K562 (cell line): ENCODE data around the gene DTNA. TPM values are rescaled to one million over a fixed set of nuclear protein-coding genes. Genes with fewer than 3 reads are reported as not detected.

Experiments used
- CBFA2T3 ChIP-seq: fragments of 450-650 bp; IDR thresholded peaks from 2 replicates; pipeline ENCODE4 v1.6.1; 2017
- FOS ChIP-seq: IDR thresholded peaks from 3 replicates; pipeline ENCODE4 v1.6.1; 2011; ENCODE audit not compliant: insufficient read length; ENCODE audit errors: extremely low read depth
- NFIX ChIP-seq: fragments of 250-450 bp; sonication (Bioruptor Pico); IDR thresholded peaks from 2 replicates; pipeline ENCODE4 v1.4.0; 2020; ENCODE audit warnings: low read depth, mild to moderate bottlenecking, moderate library complexity
- polyA plus RNA-seq, 8 experiments: library from polyadenylated mRNA; depleted of rRNA in 4 of 8; stranded (reverse) in 5 of 8; unstranded in 3 of 8; fragments of >200 nt; fragmentation: Nextera tagmentation in 2 of 8; fragmentation: Illumina TruSeq in 1 of 8; extraction: Ambion mirVana in 2 of 8; extraction: Trizol in 1 of 8; gene quantifications; 2 replicates each; pipeline versions ENCODE4 v1.2.1 to v1.2.3, GENCODE V29; 2011 to 2014; ENCODE audit warnings: inconsistent platforms in 1 of 8, missing spikeins in 1 of 8
- total RNA-seq, 7 experiments: library from RNA; depleted of rRNA in 6 of 7; stranded (reverse); fragments of >200 nt in 6 of 7; fragmentation: Illumina TruSeq in 2 of 7; extraction: Trizol in 2 of 7; gene quantifications; 2 replicates each; pipeline versions ENCODE4 v1.2.1 to v1.2.3, GENCODE V29; 2011 to 2021; ENCODE audit warnings: low replicate concordance in 1 of 7
- TF ChIP-seq, protein P1 (sequence below): IDR thresholded peaks from 3 replicates; pipeline ENCODE4 v1.6.1; 2011; ENCODE audit warnings: borderline replicate concordance, mild to moderate bottlenecking; ENCODE audit not compliant: insufficient read length, insufficient read depth
- TF ChIP-seq, protein P2 (sequence below), 2 experiments: IDR thresholded peaks; 2 replicates each; pipeline ENCODE4 v1.6.1; 2011; ENCODE audit warnings: borderline replicate concordance in 1 of 2, control low read depth in 1 of 2, low read depth in 1 of 2, low read length in 1 of 2, mild to moderate bottlenecking in 1 of 2, mixed read lengths in 1 of 2, moderate library complexity in 1 of 2; ENCODE audit not compliant: insufficient read depth in 1 of 2, insufficient read length in 1 of 2, poor library complexity in 1 of 2, severe bottlenecking in 1 of 2; ENCODE audit errors: extremely low read depth in 1 of 2
- TF ChIP-seq, protein P3 (sequence below): IDR thresholded peaks from 3 replicates; pipeline ENCODE4 v1.6.1; 2011; ENCODE audit warnings: borderline replicate concordance, mild to moderate bottlenecking, moderate library complexity; ENCODE audit not compliant: insufficient read length; ENCODE audit errors: extremely low read depth
- TF ChIP-seq, protein P4 (sequence below): sonication (generic); formaldehyde crosslinking; IDR thresholded peaks from 2 replicates; pipeline ENCODE4 v1.8.1; 2023; ENCODE audit warnings: mild to moderate bottlenecking, missing genetic modification reagents
- TF ChIP-seq, protein P5 (sequence below): fragments of 250-450 bp; sonication (Bioruptor Pico); IDR thresholded peaks from 2 replicates; pipeline ENCODE4 v1.5.0; 2021

Gene DTNA
- total and polyA plus RNA-seq, 9 of the 15 experiments (the other 6 are each of a cell fraction or from before 2014, with no cell fraction given) = 0.07 to 2.4 (median 0.22) TPM; not detected in 2

DNA sequence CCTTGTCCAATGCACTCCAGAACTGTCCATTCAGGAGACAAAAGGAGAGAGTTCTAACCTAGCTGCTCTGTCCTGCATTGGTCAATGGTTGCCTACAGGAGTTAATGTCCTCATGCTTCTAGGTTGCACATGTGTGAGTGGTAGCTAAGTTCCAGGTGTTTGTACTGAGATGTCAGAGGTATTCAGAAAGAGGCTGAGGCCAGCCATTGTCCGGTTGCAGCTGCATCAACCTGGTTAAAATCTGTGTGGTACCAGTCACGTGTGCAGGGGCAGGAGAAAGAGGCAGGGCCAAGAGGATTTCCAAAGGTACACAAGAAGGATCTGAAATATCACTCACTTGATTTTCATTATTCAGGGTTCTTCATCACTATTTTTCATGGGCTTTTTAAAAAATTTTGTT is 70.8 kb downstream of the DTNA start (continued):
- TF ChIP-seq, protein P1, sequence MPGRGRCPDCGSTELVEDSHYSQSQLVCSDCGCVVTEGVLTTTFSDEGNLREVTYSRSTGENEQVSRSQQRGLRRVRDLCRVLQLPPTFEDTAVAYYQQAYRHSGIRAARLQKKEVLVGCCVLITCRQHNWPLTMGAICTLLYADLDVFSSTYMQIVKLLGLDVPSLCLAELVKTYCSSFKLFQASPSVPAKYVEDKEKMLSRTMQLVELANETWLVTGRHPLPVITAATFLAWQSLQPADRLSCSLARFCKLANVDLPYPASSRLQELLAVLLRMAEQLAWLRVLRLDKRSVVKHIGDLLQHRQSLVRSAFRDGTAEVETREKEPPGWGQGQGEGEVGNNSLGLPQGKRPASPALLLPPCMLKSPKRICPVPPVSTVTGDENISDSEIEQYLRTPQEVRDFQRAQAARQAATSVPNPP = no peak
- TF ChIP-seq, protein P2, sequence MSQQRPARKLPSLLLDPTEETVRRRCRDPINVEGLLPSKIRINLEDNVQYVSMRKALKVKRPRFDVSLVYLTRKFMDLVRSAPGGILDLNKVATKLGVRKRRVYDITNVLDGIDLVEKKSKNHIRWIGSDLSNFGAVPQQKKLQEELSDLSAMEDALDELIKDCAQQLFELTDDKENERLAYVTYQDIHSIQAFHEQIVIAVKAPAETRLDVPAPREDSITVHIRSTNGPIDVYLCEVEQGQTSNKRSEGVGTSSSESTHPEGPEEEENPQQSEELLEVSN (IDR thresholded peaks at IDR 0.05; ENCODE audit: borderline replicate concordance in 1 of 2, extremely low read depth in 1 of 2, insufficient read depth in 1 of 2, insufficient read length in 1 of 2, low read depth in 1 of 2, low read length in 1 of 2, poor library complexity in 1 of 2, severe bottlenecking in 1 of 2) = no peak
- TF ChIP-seq FOS (no peak), NFIX (CRISPR knock-in tag) (no peak), CBFA2T3 (no peak)
- TF ChIP-seq, protein P3, sequence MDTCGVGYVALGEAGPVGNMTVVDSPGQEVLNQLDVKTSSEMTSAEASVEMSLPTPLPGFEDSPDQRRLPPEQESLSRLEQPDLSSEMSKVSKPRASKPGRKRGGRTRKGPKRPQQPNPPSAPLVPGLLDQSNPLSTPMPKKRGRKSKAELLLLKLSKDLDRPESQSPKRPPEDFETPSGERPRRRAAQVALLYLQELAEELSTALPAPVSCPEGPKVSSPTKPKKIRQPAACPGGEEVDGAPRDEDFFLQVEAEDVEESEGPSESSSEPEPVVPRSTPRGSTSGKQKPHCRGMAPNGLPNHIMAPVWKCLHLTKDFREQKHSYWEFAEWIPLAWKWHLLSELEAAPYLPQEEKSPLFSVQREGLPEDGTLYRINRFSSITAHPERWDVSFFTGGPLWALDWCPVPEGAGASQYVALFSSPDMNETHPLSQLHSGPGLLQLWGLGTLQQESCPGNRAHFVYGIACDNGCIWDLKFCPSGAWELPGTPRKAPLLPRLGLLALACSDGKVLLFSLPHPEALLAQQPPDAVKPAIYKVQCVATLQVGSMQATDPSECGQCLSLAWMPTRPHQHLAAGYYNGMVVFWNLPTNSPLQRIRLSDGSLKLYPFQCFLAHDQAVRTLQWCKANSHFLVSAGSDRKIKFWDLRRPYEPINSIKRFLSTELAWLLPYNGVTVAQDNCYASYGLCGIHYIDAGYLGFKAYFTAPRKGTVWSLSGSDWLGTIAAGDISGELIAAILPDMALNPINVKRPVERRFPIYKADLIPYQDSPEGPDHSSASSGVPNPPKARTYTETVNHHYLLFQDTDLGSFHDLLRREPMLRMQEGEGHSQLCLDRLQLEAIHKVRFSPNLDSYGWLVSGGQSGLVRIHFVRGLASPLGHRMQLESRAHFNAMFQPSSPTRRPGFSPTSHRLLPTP = no peak
- TF ChIP-seq, protein P4, sequence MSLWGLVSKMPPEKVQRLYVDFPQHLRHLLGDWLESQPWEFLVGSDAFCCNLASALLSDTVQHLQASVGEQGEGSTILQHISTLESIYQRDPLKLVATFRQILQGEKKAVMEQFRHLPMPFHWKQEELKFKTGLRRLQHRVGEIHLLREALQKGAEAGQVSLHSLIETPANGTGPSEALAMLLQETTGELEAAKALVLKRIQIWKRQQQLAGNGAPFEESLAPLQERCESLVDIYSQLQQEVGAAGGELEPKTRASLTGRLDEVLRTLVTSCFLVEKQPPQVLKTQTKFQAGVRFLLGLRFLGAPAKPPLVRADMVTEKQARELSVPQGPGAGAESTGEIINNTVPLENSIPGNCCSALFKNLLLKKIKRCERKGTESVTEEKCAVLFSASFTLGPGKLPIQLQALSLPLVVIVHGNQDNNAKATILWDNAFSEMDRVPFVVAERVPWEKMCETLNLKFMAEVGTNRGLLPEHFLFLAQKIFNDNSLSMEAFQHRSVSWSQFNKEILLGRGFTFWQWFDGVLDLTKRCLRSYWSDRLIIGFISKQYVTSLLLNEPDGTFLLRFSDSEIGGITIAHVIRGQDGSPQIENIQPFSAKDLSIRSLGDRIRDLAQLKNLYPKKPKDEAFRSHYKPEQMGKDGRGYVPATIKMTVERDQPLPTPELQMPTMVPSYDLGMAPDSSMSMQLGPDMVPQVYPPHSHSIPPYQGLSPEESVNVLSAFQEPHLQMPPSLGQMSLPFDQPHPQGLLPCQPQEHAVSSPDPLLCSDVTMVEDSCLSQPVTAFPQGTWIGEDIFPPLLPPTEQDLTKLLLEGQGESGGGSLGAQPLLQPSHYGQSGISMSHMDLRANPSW (CRISPR knock-in tag) = no peak
- TF ChIP-seq, protein P5, sequence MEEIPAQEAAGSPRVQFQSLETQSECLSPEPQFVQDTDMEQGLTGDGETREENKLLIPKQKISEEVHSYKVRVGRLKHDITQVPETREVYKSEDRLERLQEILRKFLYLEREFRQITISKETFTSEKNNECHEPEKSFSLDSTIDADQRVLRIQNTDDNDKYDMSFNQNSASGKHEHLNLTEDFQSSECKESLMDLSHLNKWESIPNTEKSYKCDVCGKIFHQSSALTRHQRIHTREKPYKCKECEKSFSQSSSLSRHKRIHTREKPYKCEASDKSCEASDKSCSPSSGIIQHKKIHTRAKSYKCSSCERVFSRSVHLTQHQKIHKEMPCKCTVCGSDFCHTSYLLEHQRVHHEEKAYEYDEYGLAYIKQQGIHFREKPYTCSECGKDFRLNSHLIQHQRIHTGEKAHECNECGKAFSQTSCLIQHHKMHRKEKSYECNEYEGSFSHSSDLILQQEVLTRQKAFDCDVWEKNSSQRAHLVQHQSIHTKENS = no peak
- TF ChIP-seq, all 486 proteins: peak for 0
